NCI-H774 (cell line): ENCODE results near the gene ZNF205.

Experiments used
- DNase-seq: peaks from one replicate; lab custom pipeline; 2025; lab: John Stamatoyannopoulos, UW

The ZNF205 gene

DNA sequence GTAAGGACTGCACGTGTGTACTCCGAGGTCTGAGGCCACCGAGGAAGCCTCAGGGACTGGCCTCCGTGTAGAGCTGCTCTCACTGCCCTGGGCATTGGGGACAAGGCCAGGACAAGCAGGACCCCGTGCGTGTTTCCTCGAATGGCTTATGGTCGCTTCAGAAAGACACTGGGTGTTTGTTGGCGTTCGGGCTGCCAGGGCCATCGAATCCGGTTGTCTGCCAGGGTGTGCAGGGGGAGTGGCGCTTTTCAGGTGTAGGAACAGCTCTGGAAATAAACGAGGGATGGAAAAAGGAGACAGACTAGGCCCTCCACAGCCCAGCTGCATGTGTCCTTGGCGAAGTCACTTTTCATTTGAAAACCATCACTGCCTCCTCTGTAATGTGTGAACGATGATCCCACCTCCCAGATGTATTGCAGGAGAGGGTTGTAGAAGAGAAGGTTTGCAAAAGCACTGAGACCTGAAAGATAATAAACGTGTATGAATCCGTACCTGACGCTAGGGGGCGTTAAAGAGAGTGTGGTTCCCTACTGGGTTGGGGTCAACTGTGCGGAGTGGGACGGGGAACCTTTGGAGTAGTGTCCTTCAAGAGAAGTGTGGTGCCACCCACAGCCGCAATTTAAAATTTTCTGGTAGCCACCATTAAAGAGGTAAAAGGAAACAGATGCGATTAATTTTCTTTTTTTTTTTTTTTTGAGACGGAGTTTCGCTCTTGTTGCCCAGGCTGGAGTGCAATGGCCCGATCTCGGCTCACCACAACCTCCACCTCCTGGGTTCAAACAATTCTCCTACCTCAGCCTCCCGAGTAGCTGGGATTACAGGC, 11.2 kb upstream of the ZNF205 start:
- no peak for DNase-seq

DNA sequence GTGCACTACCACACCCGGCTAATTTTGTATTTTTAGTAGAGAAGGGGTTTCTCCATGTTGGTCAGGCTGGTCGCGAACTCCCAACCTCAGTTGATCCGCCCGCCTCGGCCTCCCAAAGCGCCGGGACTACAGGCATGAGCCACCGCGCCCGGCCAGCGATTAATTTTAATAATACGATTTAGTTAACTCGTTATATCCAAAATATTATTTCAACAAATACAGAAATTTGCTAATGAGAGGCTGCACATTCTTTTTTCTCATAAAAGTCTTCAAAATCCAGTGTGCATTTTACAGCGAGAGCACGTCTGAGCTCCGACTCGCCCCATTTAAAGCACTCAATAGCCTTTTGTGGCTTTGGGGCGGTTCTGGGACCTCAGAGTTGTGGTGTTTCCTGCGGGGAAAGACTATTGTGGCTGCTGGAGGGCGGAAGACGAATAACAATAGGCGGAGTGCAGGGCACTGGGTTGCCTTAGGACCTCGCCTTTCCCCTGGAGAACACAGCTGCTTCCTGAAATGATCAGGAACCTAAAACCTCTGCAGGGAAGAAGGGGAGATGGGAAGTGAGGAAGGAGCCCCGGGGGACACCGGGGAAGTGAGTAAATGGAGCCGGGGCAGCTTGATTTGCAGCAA, 10.4 kb upstream of the ZNF205 start:
- DNase-seq: no peak

DNA sequence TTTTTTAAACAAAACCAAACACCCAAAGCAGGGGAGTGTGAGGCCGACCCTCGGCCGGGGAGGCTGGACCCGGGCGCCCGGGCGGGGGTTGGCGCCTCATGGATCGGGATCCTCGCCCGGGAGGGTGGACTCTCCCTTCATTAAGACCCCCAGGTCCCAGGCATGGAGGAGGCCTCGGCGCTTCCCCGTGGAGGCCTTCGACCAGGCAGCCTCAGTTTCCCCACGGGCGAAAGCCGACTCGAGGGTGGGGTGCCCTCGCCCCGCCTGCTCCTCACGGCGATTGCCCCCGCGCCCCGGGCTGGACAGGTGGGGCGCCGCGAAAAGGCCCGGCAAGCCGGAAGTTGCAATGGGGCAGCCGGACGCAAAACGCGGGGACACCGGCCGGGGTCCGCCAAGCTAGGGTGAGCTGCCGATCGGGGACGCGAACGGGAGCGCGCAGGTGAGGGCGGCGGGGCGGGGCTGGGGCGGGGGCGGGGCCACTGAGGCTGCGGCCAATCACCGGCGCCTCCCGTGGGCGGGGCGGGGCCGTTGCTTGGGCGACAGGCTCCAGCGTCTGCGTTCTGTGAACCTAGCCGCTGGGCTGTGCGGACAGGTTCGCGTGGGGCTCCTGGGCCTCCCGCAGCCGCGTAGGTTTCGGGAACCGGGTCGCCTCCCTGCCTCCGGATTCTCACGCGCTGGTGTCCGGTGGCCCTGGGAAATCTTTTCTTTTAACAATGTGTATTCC, 6.0 kb upstream of the ZNF205 start:
- DNase-seq: peak; percentile 91

GRCh38 chr16:3112881-3113574, 642 bp downstream of the ZNF205 start:
- DNase-seq: no peak

DNA sequence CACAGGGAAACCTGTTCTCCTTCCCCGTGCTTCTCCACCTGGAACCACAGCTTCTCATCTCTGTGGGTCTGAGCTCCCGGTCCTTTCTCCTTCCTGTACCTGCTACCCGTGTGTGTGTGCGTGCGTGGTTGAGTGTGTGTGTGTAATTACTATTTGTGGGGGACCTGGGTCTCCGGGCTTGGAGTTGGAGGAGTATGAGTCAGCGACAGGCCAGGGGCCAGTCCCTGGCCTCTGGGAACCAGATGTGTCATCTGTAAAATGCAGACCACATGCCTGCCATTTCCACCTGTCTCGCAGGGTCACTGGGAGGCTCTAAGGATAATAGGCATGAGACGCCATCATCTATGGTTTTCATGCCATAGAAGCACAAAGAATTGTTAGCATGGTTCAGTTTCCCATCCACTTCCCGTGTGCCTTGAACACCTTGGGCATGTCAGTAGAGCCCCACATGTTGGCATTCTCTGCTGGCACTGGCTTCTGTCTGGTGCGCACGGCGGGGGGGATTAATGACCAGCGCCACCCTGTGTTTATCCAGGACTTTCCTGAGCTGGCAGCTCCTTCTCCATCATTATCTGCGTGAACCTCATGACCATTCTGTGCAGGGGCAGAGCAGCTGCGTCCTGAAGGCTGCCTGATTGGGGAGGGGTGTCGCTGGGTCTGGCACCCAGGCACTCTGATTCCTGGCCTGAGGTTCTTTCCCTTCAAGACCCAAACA, 1.5 kb downstream of the ZNF205 start:
- DNase-seq: no peak

DNA sequence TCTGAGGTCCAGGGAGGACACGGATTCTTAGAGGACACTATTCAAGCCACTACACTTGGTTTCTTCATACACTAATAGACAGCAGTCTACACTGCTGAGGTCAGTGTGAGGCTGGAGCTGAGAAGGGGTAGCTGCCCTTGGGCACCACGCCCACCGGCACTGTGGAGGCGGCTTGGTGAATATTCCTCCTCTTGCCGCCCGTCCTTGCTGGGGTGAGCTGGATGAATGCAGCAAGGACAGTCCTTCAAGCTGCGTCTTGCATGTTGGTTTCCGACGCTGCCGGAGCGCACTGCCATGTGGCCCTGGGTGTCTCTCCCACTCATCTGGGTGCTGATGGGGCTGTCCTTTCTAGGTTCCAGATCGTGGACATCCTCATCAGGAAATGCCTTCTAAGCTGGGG, 2.6 kb downstream of the ZNF205 start:
- no peak for DNase-seq

DNA sequence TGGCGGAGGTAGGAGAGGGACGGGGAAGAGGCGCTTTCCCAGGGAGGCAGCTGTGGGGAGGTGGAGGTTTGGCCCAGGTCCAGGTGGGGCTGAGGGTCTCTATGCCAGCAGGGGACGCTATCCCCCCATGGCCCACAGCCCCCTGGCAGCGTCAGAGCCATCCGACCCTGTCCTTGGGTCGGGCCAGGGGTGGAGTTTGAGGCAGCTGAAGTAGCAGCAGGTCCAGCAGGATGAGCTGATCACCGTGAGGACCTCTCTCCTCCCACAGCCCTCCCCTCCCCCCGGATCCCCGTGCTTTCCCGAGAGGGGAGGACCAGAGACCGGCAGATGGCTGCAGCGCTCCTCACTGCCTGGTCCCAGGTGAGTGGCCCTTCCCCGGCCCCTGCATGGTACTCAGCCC, 3.2 kb downstream of the ZNF205 start:
- DNase-seq: no peak

GRCh38 chr16:3118204-3118790, 5.9 kb downstream of the ZNF205 start:
- no peak for DNase-seq

DNA sequence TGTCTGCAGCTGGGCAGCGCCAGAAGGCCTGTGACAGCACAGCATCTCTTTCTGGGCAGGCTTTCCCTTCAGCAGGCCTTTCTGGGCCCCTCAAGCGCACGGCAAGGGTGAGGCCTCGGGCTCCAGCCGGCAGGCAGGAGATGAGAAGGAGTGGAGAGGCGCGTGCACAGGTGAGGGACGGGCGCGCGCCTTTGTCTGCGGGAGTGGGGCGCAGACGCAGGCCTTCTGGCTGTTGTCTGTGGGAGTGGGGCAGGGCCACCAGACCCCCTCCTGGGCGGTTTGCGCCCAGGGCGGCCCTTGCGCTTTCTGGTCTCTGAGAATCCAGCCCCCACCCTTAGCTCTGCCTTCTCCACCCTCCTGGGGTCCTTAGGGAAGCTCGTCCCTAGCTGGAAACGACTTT, 6.5 kb downstream of the ZNF205 start:
- no peak for DNase-seq

GRCh38 chr16:3119286-3119685, 6.9 kb downstream of the ZNF205 start:
- no peak for DNase-seq

GRCh38 chr16:3119701-3120408, 7.5 kb downstream of the ZNF205 start:
- no peak for DNase-seq

DNA sequence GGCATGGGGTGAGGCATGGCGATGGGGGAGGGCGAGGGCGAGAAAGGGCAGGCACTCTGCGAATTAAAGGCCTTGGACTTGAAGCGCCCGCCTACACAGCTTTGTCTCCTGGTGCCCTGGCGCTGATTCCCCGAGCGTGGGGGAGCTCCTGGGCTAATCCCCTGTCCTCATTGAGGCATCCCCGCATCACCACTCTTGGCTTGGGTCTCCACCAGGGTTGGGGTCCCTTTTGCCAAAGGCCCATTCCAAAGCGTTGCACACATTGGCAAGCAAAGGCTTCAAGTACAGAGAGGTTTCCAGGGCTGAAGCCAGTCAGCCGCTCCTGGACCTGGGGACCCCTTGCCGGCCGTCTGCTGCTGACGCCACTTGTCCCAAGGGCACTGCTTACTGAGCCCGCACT, 8.0 kb downstream of the ZNF205 start:
- no peak for DNase-seq

DNA sequence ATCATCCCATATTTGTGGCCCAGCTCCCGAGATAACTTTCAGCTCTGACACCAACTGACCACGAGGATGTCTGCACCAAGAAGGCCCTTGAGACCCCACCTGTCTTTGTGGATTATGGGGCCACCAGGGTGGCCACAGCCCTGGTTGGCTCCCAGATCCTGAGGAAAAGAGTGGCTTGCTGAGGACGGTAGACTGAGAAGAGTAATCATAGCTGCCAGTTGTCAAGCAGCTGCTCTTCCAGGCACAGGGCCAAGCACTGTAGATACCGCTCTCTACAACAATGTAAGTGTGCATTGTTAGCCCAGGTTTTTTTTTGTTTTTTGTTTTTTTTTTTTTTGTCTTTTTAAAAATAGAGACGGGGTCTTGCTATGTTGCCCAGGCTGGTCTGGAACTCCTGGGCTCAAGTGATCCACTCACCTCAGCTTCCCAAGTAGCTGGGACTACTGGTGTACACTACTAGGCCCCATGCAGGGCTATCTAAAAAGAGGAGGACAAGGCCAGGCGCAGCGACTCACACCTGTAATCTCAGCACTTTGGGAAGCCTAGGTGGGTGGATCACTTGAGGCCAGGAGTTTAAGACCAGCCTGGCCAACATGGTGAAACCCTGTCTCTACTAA, 9.6 kb downstream of the ZNF205 start:
- no peak for DNase-seq

DNA sequence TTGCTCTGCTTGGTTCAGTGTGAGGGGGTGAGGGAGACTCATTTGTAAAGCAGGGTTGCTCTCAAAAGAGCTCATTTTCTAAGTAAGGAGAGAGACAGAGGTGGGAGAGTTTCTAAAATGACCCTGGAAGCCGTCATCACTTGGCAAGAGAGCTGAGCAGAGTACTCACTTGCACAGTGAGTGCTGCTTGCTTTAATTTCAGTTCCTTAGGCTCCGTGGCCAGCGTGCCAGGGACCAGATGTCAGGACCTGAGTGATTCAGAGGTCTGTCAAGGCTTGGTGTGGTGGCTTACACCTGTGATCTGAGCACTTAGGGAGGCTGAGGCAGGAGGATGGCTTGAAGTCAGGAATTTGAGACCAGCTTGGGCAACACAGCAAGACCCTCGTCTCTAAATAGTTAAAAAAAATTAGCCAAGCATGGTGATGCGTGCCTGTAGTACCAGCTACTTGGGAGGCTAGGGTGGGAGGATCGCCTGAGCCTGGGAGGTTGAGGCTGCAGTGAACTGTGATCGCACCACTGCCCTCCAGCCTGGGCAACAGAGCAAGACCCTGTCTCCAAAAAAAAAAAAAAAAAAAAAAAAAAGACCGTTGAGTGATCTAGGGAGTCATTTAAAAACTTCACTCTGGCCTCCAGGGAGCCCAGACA, 10.7 kb downstream of the ZNF205 start:
- no peak for DNase-seq

DNA sequence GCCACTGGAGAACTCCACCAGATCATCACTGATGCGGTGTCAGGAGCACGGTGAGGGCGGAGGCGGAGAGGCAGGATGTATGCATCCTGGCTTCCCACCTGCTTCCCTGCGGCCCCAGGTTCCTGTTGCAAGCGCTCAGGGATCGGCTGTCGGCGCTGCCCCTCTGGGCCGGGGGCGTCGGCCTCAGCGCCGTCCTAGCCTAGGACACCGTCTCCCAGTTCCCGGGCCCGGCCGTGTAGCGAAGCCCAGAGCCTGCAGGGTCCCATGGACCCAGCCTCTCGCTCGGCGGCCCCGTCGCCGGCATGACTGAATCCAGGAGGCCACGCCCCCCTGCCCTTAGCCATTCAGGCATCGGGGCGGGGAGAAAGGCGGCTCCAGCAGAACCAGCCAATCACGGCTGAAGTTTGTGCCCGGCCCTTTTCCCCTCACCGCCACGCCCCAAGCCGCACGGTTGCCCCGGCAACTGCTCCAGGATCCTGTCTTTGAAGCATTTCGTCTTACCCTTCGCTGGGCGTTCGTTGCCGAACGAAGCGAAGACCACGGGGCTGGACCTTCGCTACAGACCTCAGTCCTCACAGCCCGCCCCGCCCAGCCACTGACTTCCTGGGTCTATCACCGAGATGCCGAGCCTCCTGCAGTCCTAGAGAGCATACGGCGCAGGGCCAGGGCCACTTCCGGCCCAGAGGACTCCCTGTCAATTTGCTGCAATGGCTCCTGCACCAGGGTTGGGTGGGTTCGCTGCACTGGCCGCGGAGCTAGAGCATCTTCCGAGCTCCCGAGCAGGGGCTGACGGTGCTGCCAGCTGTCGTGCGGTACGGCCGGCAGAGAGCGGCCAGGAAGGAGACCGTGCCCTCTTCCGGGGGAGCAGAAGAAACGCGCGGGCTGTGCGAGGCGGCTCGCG, 11.8 kb downstream of the ZNF205 start:
- DNase-seq: peak; percentile 89

GRCh38 chr16:3127745-3128144, 15.4 kb downstream of the ZNF205 start:
- no peak for DNase-seq

DNA sequence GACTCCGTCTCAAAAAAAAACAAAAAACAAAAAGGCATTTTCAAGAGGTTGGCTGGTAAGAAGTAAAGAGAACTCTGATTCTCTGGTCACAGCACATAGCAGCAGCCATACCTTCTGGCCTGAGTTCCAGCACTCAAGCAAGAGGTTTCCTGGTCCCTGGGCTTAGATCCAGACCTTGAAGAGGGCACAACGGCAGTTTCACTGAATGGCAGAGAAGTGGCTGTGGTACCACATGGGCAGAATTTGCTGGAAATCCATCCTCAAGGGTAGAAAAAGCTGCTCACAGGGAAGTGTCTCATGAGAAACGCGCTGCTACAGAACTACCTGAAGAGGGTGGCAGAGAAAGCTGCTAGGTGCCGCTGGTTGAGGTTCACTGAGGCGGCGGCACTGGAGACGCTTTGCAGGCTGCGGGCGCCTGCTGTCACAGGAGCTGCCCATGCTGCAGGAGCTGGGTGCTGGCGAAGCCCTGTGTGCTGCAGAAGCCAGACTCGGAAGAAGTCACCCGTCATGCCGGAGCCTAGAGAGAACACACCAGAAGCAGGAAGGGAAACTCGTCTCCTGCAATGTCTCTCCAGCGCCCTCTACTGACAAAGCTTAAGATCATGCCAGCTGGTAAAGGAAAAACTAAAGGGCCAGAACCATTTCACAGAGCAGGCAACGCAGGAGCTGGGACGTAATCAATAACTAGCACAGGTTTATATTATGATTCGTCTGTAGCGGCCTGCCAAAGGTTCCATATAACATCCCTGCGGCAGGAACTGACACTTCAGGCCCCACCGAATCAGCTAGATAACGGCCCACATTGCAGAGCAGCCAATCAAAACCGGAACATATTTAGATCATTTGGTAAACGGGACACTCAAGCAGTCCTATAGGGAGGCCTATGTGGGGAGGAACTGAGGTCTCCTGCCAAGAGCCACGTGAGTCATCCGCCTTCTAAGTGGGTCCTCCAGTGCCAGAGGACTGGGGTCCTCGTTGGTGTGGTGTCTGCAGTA, 17.0 kb downstream of the ZNF205 start:
- peak; percentile 78 for DNase-seq
